HepG2 (cell line): ENCODE data around the gene PGA4. TPM values are rescaled to one million over a fixed set of nuclear protein-coding genes. Genes with fewer than 3 reads are reported as not detected.

Experiments
- BORCS8-MEF2B ChIP-seq: sonication (generic); formaldehyde crosslinking; IDR thresholded peaks from 2 replicates; pipeline ENCODE4 v1.8.0; 2022; ENCODE audit warnings: mild to moderate bottlenecking, missing genetic modification reagents
- CBX1 ChIP-seq: IDR thresholded peaks from one replicate; pipeline ENCODE4 v1.6.1; 2016; ENCODE audit warnings: antibody characterized with exemption, low read depth
- EHMT2 ChIP-seq: fragments of 200-600 bp; sonication (generic); IDR thresholded peaks from 2 replicates; pipeline ENCODE4 v1.7.0; 2017; ENCODE audit warnings: antibody characterized with exemption, low read depth, low read length, borderline replicate concordance
- FLYWCH1 ChIP-seq: sonication (generic); formaldehyde crosslinking; IDR thresholded peaks from 2 replicates; pipeline ENCODE4 v1.8.1; 2023; ENCODE audit warnings: mild to moderate bottlenecking, missing genetic modification reagents
- HIC2 ChIP-seq: sonication (generic); formaldehyde crosslinking; IDR thresholded peaks from 2 replicates; pipeline ENCODE4 v1.9.0; 2022; ENCODE audit warnings: low read depth, missing genetic modification reagents
- HIVEP1 ChIP-seq: sonication (generic); formaldehyde crosslinking; IDR thresholded peaks from 2 replicates; pipeline ENCODE4 v1.4.0; 2020; ENCODE audit warnings: mild to moderate bottlenecking, missing genetic modification reagents
- HNF1A ChIP-seq, 2 experiments: sonication (generic) in 1 of 2; formaldehyde crosslinking in 1 of 2; IDR thresholded peaks; 2 replicates each; pipeline versions ENCODE4 v1.4.0 to v1.6.1; 2016 to 2020; ENCODE audit warnings: borderline replicate concordance in 1 of 2, low read depth in 1 of 2, mild to moderate bottlenecking in 1 of 2, missing genetic modification reagents in 1 of 2
- MAFF ChIP-seq: IDR thresholded peaks from 2 replicates; pipeline ENCODE4 v1.6.1; 2011; ENCODE audit warnings: low read depth, low read length, improper control_type of control experiment
- NFYC ChIP-seq: IDR thresholded peaks from 2 replicates; pipeline ENCODE4 v1.6.1; 2016; ENCODE audit warnings: missing genetic modification reagents, missing compliant biosample characterization
- PHF21A ChIP-seq: sonication (generic); formaldehyde crosslinking; IDR thresholded peaks from 2 replicates; pipeline ENCODE4 v1.5.0; 2020; ENCODE audit warnings: mild to moderate bottlenecking, missing genetic modification reagents
- PRPF4 ChIP-seq: fragments of 200-400 bp; formaldehyde crosslinking; IDR thresholded peaks from 2 replicates; pipeline ENCODE4 v1.6.1; 2016; ENCODE audit warnings: low read length, low read depth; ENCODE audit not compliant: poor library complexity, severe bottlenecking
- TRIM24 ChIP-seq: sonication (generic); formaldehyde crosslinking; IDR thresholded peaks from 2 replicates; pipeline ENCODE4 v1.8.0; 2022; ENCODE audit warnings: mild to moderate bottlenecking, missing genetic modification reagents
- ZMYM4 ChIP-seq: sonication (generic); formaldehyde crosslinking; IDR thresholded peaks from 2 replicates; pipeline ENCODE4 v1.8.1; 2023; ENCODE audit warnings: mild to moderate bottlenecking, missing genetic modification reagents
- ZNF407 ChIP-seq: sonication (generic); formaldehyde crosslinking; IDR thresholded peaks from one replicate; pipeline ENCODE4 v1.5.1; 2020; ENCODE audit warnings: mild to moderate bottlenecking, missing genetic modification reagents; ENCODE audit errors: not compliant biosample characterization
- ZNF576 ChIP-seq: sonication (generic); formaldehyde crosslinking; IDR thresholded peaks from 2 replicates; pipeline ENCODE4 v1.4.0; 2020; ENCODE audit warnings: mild to moderate bottlenecking, missing genetic modification reagents
- polyA plus RNA-seq, 8 experiments: library from polyadenylated mRNA; depleted of rRNA in 3 of 8; stranded (reverse) in 7 of 8; unstranded in 1 of 8; fragments of >200 nt; fragmentation: Illumina TruSeq in 4 of 8; extraction: Trizol in 4 of 8; gene quantifications; 2 replicates each; pipeline versions ENCODE4 v1.2.1 to v1.2.3, GENCODE V29; 2011 to 2016; ENCODE audit warnings: low read depth in 4 of 8, missing spikeins in 1 of 8, mixed read lengths in 1 of 8; ENCODE audit not compliant: insufficient read depth in 1 of 8
- total RNA-seq, 5 experiments: library from RNA; depleted of rRNA; stranded (reverse); fragments of >200 nt; fragmentation: Illumina TruSeq; extraction: Trizol; gene quantifications; 2 replicates each; pipeline ENCODE4 v1.2.3, GENCODE V29; 2016; ENCODE audit warnings: low read depth in 1 of 5

Gene PGA4
- total and polyA plus RNA-seq, 2 of the 13 experiments (the other 11 are each of a cell fraction or from before 2014, with no cell fraction given) = not detected

GRCh38 chr11:61267437-61267841 is 45.3 kb downstream of the PGA4 start (continued):
- no peak for TF ChIP-seq ZNF407 (CRISPR knock-in tag)
- no peak for TF ChIP-seq CBX1
- no peak for TF ChIP-seq NFYC
- TF ChIP-seq BORCS8-MEF2B (CRISPR knock-in tag) = 0 out of 2 replicates have a peak, but pooled peaks have one; percentile 33
- no peak for TF ChIP-seq EHMT2
- TF ChIP-seq MAFF = no peak
- TF ChIP-seq HNF1A (IDR thresholded peaks at IDR 0.05; ENCODE audit: low read depth) = no peak
- 0 out of 2 replicates have a peak, but pooled peaks have one; percentile 19 for TF ChIP-seq HNF1A (CRISPR knock-in tag; IDR thresholded peaks at IDR 0.05; ENCODE audit: borderline replicate concordance)
- TF ChIP-seq FLYWCH1 (CRISPR knock-in tag) = no peak
- TF ChIP-seq ZNF576 (CRISPR knock-in tag) = no peak
- no peak for TF ChIP-seq TRIM24 (CRISPR knock-in tag)
- no peak for TF ChIP-seq PHF21A (CRISPR knock-in tag)
- no peak for TF ChIP-seq PRPF4
- TF ChIP-seq ZMYM4 (CRISPR knock-in tag) = 0 out of 2 replicates have a peak, but pooled peaks have one; percentile 31
- TF ChIP-seq HIVEP1 (CRISPR knock-in tag) = no peak
- TF ChIP-seq HIC2 = no peak; the same call in 1 of the 2 replicates
